Putamen (tissue), 1 donor: ENCODE measurements around the gene SUDS3.

ENCODE experiments used
- DNase-seq: peaks from one replicate; pipeline ENCODE4 v3.0.0-alpha.2; 2016; ENCODE audit warnings: low spot score

Gene SUDS3

DNA sequence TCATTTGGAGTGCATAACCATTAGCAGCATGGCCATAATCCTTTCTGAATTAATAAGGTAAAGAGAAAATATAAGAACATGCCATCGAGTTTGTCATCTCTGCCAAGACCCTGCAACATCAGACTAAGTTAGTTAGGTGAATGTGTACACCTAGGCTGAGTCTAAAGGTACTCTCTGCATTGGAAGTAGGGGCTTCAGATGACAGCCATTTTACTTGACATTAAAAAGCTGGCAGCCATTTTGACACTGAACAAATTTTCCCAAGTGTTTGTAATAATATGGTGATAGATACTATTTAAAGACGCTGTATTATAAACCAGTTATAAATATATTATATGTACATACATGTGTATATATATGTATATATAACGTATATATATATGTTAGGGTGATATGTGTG is 79.0 kb downstream of the SUDS3 start:
- no peak for DNase-seq

DNA sequence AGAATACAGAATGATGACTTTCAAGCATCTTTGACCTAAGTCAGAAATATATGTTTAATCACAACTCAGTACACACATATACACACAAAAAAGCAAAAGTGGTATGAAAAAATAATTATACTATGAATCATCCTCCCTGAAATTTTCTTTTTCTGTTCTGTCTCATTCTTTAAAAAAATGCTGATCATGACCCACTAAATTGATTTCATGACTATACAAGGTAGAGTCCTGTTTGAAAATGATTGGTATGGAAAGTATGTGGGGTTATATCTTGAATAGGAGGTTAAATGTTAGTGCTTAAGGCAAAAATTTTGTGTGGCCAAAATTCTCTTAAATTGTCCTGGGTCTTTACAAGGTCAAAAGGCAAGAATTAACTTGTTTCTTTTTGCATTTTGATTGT is 80.4 kb downstream of the SUDS3 start:
- no peak for DNase-seq

DNA sequence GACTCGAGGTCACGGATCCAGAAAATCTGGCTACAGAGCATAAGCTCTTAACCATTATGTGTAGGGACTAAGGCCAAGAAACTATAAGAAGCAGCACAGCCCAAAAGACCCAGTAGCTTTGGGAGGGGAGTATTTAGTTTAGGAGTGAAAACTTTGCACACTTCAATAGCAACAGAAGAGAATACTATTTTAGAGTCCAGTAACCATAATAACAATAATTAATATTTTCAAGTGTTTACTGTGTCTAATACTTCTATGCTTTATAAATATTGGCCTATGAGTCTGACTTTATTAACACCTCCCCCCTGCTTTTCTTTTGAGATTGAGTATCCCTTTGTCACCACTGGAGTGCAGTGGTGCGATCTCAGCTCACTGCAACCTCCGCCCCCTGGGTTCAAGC is 82.8 kb downstream of the SUDS3 start:
- no peak for DNase-seq

DNA sequence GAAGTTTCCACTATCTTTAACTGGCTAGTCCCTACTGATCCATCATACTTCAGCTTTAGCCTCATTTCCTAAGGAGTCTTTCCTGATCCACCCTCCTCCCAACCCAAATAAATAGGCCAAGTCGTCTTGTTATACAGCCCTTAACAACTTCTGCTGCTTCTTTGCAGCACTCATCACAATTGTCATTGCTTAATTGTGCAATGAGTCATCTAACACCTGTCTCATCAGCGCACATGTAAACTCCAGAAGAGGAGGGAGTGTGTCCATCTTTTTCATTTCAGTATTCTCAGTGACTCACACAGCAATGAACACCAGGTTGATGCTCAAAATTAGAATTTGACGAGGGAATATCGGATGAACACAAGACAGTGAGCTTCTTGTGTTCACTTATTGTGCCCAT is 87.3 kb downstream of the SUDS3 start:
- DNase-seq: peak; percentile 28

DNA sequence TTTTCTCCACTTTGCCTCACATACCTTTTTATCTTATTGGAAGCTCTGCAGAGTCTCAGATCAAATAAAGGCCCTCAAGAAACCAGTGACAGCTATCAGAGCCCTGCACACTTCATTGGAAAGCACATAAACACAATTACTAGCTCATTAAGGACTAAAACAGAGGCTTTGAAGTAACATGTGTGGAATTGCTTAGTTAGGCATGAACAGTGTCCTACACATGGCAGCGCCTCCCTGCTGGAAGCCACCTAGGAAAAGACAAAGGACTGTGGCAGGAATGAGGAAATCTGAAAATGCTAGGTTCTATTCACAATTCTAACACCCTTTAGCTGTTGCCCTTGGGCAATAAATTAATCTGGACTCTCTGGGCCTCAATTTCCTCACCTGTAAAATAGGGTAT is 89.4 kb downstream of the SUDS3 start:
- no peak for DNase-seq
